ENCODE measurements around the gene SH3PXD2A. TPM values are rescaled to one million over a fixed set of nuclear protein-coding genes. Genes with fewer than 3 reads are reported as not detected.
A peak's percentile ranks its signal among the peaks of the same experiment; 100 is the strongest.

Gene SH3PXD2A
- total and polyA plus RNA-seq, 2 of the 4 experiments (the other 2 are of a cell fraction): 6.3 to 23.0 TPM

GRCh38 chr10:103699611-103700435 is 155.6 kb downstream of the SH3PXD2A start:
- H4K5ac ChIP-seq (ENCODE audit: low read depth, low read length): no peak overlapping the region
- ATAC-seq (ENCODE audit: low read depth) (no peak), DNase-seq (no peak)
- no peak overlapping the region for H3K56ac ChIP-seq (ENCODE audit: extremely low read depth, insufficient read depth, low read length)
- in situ Hi-C loops (cut with MboI; ENCODE audit: low sequenced_read_pairs): loop anchor here (25.0 kb wide), 2 partner anchors 312 to 512 kb away; no protein-coding TSS in a partner anchor
- H3K9me3 ChIP-seq (ENCODE audit: control insufficient read depth, insufficient read depth, low read length): no peaks in the 10 kb centered on the region
- peaks cover 12% of the 10 kb centered on the region for H3K9me1 ChIP-seq (ENCODE audit: insufficient read depth, low read length)
- no peak overlapping the region for H2BK15ac ChIP-seq (ENCODE audit: low read depth, low read length)
- no peak overlapping the region for H3K18ac ChIP-seq (ENCODE audit: low read depth, low read length)
- H3K9ac ChIP-seq (ENCODE audit: low read depth, low read length): no peak overlapping the region
- dilution Hi-C loops (cut with HindIII; ENCODE audit: low sequenced_read_pairs, unreplicated experiment): loop anchor here (25.0 kb wide), 1 partner anchor 162 kb away; the partner anchor contains the start of gene SH3PXD2A
- no TSS peak for BruUV-seq (replicated peaks)
- no peak overlapping the region for H3K23ac ChIP-seq (ENCODE audit: low read depth, low read length)
- H4K20me1 ChIP-seq (ENCODE audit: insufficient read depth, low read length): no peaks in the 10 kb centered on the region
- H2AK9ac ChIP-seq (replicated peaks; ENCODE audit: low read depth, low read length, poor library complexity): no peak overlapping the region
- no peak overlapping the region for H2BK5ac ChIP-seq (ENCODE audit: low read depth, low read length, poor library complexity, severe bottlenecking)
- CTCF ChIA-PET: no interaction called here
- no peak overlapping the region for H4K8ac ChIP-seq (ENCODE audit: low read depth in 2 of 2, low read length in 2 of 2)
- H3K36me3 ChIP-seq (ENCODE audit: control insufficient read depth, insufficient read depth, low read length): no peaks in the 10 kb centered on the region
- H2AK5ac ChIP-seq (ENCODE audit: low read depth, low read length): no peak overlapping the region
- H3K4ac ChIP-seq (ENCODE audit: low read depth, low read length): no peak overlapping the region
- H2BK20ac ChIP-seq (ENCODE audit: low read depth, low read length): no peak overlapping the region
- H2AFZ ChIP-seq (replicated peaks; ENCODE audit: low read length, poor library complexity): no peak overlapping the region
- WGBS, 2 experiments (ENCODE audit: extremely low coverage in 2 of 2, insufficient read length in 1 of 2): 93% methylated on average over 2 of the region's 10 CpGs; no CpG with 5 or more reads in 1 of the 2 experiments
- H2BK120ac ChIP-seq (ENCODE audit: low read depth, low read length): no peak overlapping the region
- TF ChIP-seq MAFK (IDR thresholded peaks at IDR 0.05; ENCODE audit: low read depth, low read length) (no peak), CTCF (conservative IDR thresholded peaks at IDR 0.05; ENCODE audit: low read depth, low read length) (0 out of 2 replicates have a peak, but pooled peaks have one; percentile 4)
- H3K27ac ChIP-seq (ENCODE audit: insufficient read depth, low read length): no peak overlapping the region
- no peak overlapping the region for H3K4me3 ChIP-seq (ENCODE audit: insufficient read depth, low read depth, low read length)
- H3K4me1 ChIP-seq (ENCODE audit: control insufficient read depth, insufficient read depth, low read length): peaks cover 12% of the 10 kb centered on the region
- H3K79me1 ChIP-seq (ENCODE audit: low read depth in 1 of 2, low read length in 2 of 2): peaks cover 0 to 9% of the 10 kb centered on the region in 2 experiments; a peak in 2 of 4 replicates
- H3K27me3 ChIP-seq (ENCODE audit: control insufficient read depth, insufficient read depth, low read length): no peaks in the 10 kb centered on the region
- POLR2A ChIA-PET (ENCODE audit: unreplicated experiment): no interaction called here
- H3K4me2 ChIP-seq (ENCODE audit: low read depth, low read length): no peak overlapping the region
- H4K91ac ChIP-seq (ENCODE audit: insufficient read depth, low read depth, low read length): no peak overlapping the region
- intact Hi-C loops (cut with micrococcal nuclease): no loop called here
- H3K14ac ChIP-seq (replicated peaks; ENCODE audit: low read depth, low read length): no peak overlapping the region
